ENCODE results near the gene METTL25.

GRCh38 chr12:82366197-82366596 is 7.9 kb downstream of the METTL25 start:
- no peak for TF ChIP-seq BHLHE40 (IDR thresholded peaks at IDR 0.05; ENCODE audit: borderline replicate concordance)
- TF ChIP-seq FOXK2 (IDR thresholded peaks at IDR 0.05): no peak

Measured in HEK293T (cell line).